ENCODE data around the gene PARD3B. TPM values are rescaled to one million over a fixed set of nuclear protein-coding genes. Genes with fewer than 3 reads are reported as not detected.

Gene PARD3B
- total RNA-seq, 1 experiment from 2014 or later: 7.6 TPM

GRCh38 chr2:204664708-204665121 lies 119.4 kb downstream of the PARD3B start:
- peaks cover 19% of the 10 kb centered on the region; the same call in 1 of the 2 replicates for H3F3A ChIP-seq (ENCODE audit: insufficient read depth, low read depth)
- H2AFZ ChIP-seq: no peak overlapping the region

GRCh38 chr2:204665207-204665606 lies 119.9 kb downstream of the PARD3B start:
- Histone ChIP-seq H3K4me1 (replicated peaks; ENCODE audit: insufficient read depth) (peaks cover 26% of the 10 kb centered on the region), H3K9me3 (ENCODE audit: insufficient read depth, low read depth) (0 out of 2 replicates have a peak, but pooled peaks cover 3% of the 10 kb centered on the region), H3K4me3 (no peak overlapping the region), H3K36me3 (ENCODE audit: low read depth) (no peaks in the 10 kb centered on the region), H3K27ac (peak overlapping the region; percentile 90), H4K20me1 (ENCODE audit: insufficient read depth) (no peaks in the 10 kb centered on the region), H3F3A (ENCODE audit: insufficient read depth, low read depth) (peaks cover 19% of the 10 kb centered on the region; the same call in 1 of the 2 replicates), H3K27me3 (ENCODE audit: insufficient read depth, low read depth) (no peaks in the 10 kb centered on the region), H2AFZ (no peak overlapping the region), H3K79me2 (ENCODE audit: low read depth) (no peaks in the 10 kb centered on the region), H3K4me2 (peak overlapping the region; percentile 63), H3K9me2 (ENCODE audit: insufficient read depth) (no peaks in the 10 kb centered on the region)
- intact Hi-C loops (cut with micrococcal nuclease; ENCODE audit: unreplicated experiment): loop anchor here (1.0 to 5.0 kb wide), 2 partner anchors 118 to 138 kb away; partner anchors contain the start of gene PARD3B
- no TSS peak for BruUV-seq (replicated peaks)
- ChIA-PET POLR2A (ENCODE audit: unreplicated experiment) (interaction anchor here (0.5 to 0.6 kb wide), 2 partner anchors 134 to 213 kb away, joined by 3 to 4 read pairs; no protein-coding TSS in a partner anchor), CTCF (interaction anchor here (0.6 kb wide), 1 partner anchor 1020 kb away, joined by 5 read pairs; no protein-coding TSS in a partner anchor)
- peak; percentile 49 to 68 for DNase-seq
- TF ChIP-seq CTCF (conservative IDR thresholded peaks at IDR 0.05): no peak
- no peak for TF ChIP-seq EZH2 (IDR thresholded peaks at IDR 0.05; ENCODE audit: low read depth)

More at GRCh38 chr2:204664708-204665121, 119.4 kb downstream of the PARD3B start:
- DNase-seq: peak in 1 of 2 experiments; percentile 79
- BruUV-seq (replicated peaks): no TSS peak
- Histone ChIP-seq H3K27ac (peak overlapping the region; percentile 90), H3K4me1 (replicated peaks; ENCODE audit: insufficient read depth) (peaks cover 26% of the 10 kb centered on the region), H3K4me2 (peak overlapping the region; percentile 63), H3K9me2 (ENCODE audit: insufficient read depth) (no peaks in the 10 kb centered on the region), H3K36me3 (ENCODE audit: low read depth) (no peaks in the 10 kb centered on the region), H3K4me3 (no peak overlapping the region), H3K79me2 (ENCODE audit: low read depth) (no peaks in the 10 kb centered on the region), H3K27me3 (ENCODE audit: insufficient read depth, low read depth) (no peaks in the 10 kb centered on the region), H3K9me3 (ENCODE audit: insufficient read depth, low read depth) (0 out of 2 replicates have a peak, but pooled peaks cover 3% of the 10 kb centered on the region), H4K20me1 (ENCODE audit: insufficient read depth) (no peaks in the 10 kb centered on the region)
- TF ChIP-seq EZH2 (IDR thresholded peaks at IDR 0.05; ENCODE audit: low read depth): no peak
- no peak for TF ChIP-seq CTCF (conservative IDR thresholded peaks at IDR 0.05)
- POLR2A ChIA-PET (ENCODE audit: unreplicated experiment): interaction anchor here (0.5 to 0.8 kb wide), 4 partner anchors 120 to 893 kb away, joined by 3 to 9 read pairs (median 3); no protein-coding TSS in a partner anchor
- CTCF ChIA-PET: interaction anchor here (0.6 kb wide), 1 partner anchor 1020 kb away, joined by 5 read pairs; no protein-coding TSS in a partner anchor
- intact Hi-C loops (cut with micrococcal nuclease; ENCODE audit: unreplicated experiment): loop anchor here (1.0 to 5.0 kb wide), 2 partner anchors 117 to 137 kb away; partner anchors contain the start of gene PARD3B

- Histone ChIP-seq H4K20me1 (ENCODE audit: insufficient read depth) (no peaks in the 10 kb centered on the region), H3K9me3 (ENCODE audit: insufficient read depth, low read depth) (0 out of 2 replicates have a peak, but pooled peaks cover 3% of the 10 kb centered on the region), H3K27ac (peak overlapping the region; percentile 90), H3K27me3 (ENCODE audit: insufficient read depth, low read depth) (no peaks in the 10 kb centered on the region), H3K4me3 (no peak overlapping the region), H3K4me1 (replicated peaks; ENCODE audit: insufficient read depth) (peaks cover 26% of the 10 kb centered on the region), H2AFZ (no peak overlapping the region), H3K79me2 (ENCODE audit: low read depth) (no peaks in the 10 kb centered on the region), H3K4me2 (peak overlapping the region; percentile 63), H3K36me3 (ENCODE audit: low read depth) (no peaks in the 10 kb centered on the region), H3F3A (ENCODE audit: insufficient read depth, low read depth) (peaks cover 19% of the 10 kb centered on the region; the same call in 1 of the 2 replicates), H3K9me2 (ENCODE audit: insufficient read depth) (no peaks in the 10 kb centered on the region)
- intact Hi-C loops (cut with micrococcal nuclease; ENCODE audit: unreplicated experiment): loop anchor here (1.0 to 5.0 kb wide), 2 partner anchors 118 to 138 kb away; partner anchors contain the start of gene PARD3B
- no peak for DNase-seq
- no TSS peak for BruUV-seq (replicated peaks)
- TF ChIP-seq EZH2 (IDR thresholded peaks at IDR 0.05; ENCODE audit: low read depth) (no peak), CTCF (conservative IDR thresholded peaks at IDR 0.05) (no peak)
- CTCF ChIA-PET: no interaction called here
- POLR2A ChIA-PET (ENCODE audit: unreplicated experiment): interaction anchor here (0.6 kb wide), 1 partner anchor 214 kb away, joined by 4 read pairs; no protein-coding TSS in a partner anchor
Observed at GRCh38 chr2:204665771-204666170, 120.5 kb downstream of the PARD3B start.

Measured in PC-9 (cell line).